HepG2 (cell line): ENCODE measurements around the gene ESYT2. TPM values are rescaled to one million over a fixed set of nuclear protein-coding genes. Genes with fewer than 3 reads are reported as not detected.

Experiments used
- AGO2 ChIP-seq: fragments of 200-400 bp; formaldehyde crosslinking; optimal IDR thresholded peaks from 2 replicates; pipeline ENCODE3; 2017; ENCODE audit warnings: mild to moderate bottlenecking, low read depth, low read length, moderate library complexity
- ASH2L ChIP-seq: fragments of 300-600, 200-600 bp; sonication (generic); IDR thresholded peaks from 2 replicates; pipeline ENCODE4 v1.7.0; 2017; ENCODE audit warnings: low read depth, mild to moderate bottlenecking, moderate library complexity, mixed read lengths, low read length; ENCODE audit not compliant: insufficient read length
- ATF5 ChIP-seq: sonication (generic); formaldehyde crosslinking; IDR thresholded peaks from 2 replicates; pipeline ENCODE4 v1.4.0; 2020; ENCODE audit warnings: mild to moderate bottlenecking, low read depth, missing genetic modification reagents
- GLMP ChIP-seq: sonication (generic); formaldehyde crosslinking; IDR thresholded peaks from 2 replicates; pipeline ENCODE4 v1.9.0; 2021; ENCODE audit warnings: missing genetic modification reagents, mild to moderate bottlenecking, borderline replicate concordance
- HBP1 ChIP-seq: IDR thresholded peaks from 2 replicates; pipeline ENCODE4 v1.6.1; 2016; ENCODE audit warnings: low read depth, control low read depth
- KLF12 ChIP-seq: sonication (generic); formaldehyde crosslinking; IDR thresholded peaks from 2 replicates; pipeline ENCODE4 v1.4.0; 2020; ENCODE audit warnings: missing genetic modification reagents, borderline replicate concordance
- SNAPC5 ChIP-seq: sonication (generic); formaldehyde crosslinking; IDR thresholded peaks from 2 replicates; pipeline ENCODE4 v1.8.1; 2023; ENCODE audit warnings: mild to moderate bottlenecking, missing genetic modification reagents, borderline replicate concordance
- TARDBP ChIP-seq: sonication (generic); formaldehyde crosslinking; IDR thresholded peaks from 2 replicates; pipeline ENCODE4 v1.8.0; 2022; ENCODE audit warnings: mild to moderate bottlenecking, missing genetic modification reagents
- THAP9 ChIP-seq: sonication (generic); formaldehyde crosslinking; IDR thresholded peaks from 2 replicates; pipeline ENCODE4; 2020; ENCODE audit warnings: missing genetic modification reagents, mild to moderate bottlenecking, borderline replicate concordance
- ZFY ChIP-seq: sonication (generic); formaldehyde crosslinking; IDR thresholded peaks from 2 replicates; pipeline ENCODE4 v1.4.0; 2020; ENCODE audit warnings: missing genetic modification reagents
- ZNF646 ChIP-seq: sonication (generic); formaldehyde crosslinking; IDR thresholded peaks from 2 replicates; pipeline ENCODE4 v1.9.0; 2021; ENCODE audit warnings: mild to moderate bottlenecking, missing genetic modification reagents
- ZSCAN25 ChIP-seq: sonication (generic); formaldehyde crosslinking; IDR thresholded peaks from 2 replicates; pipeline ENCODE4 v1.8.0; 2022; ENCODE audit warnings: mild to moderate bottlenecking, missing genetic modification reagents
- polyA plus RNA-seq, 8 experiments: library from polyadenylated mRNA; depleted of rRNA in 3 of 8; stranded (reverse) in 7 of 8; unstranded in 1 of 8; fragments of >200 nt; fragmentation: Illumina TruSeq in 4 of 8; extraction: Trizol in 4 of 8; gene quantifications; 2 replicates each; pipeline versions ENCODE4 v1.2.1 to v1.2.3, GENCODE V29; 2011 to 2016; ENCODE audit warnings: low read depth in 4 of 8, missing spikeins in 1 of 8, mixed read lengths in 1 of 8; ENCODE audit not compliant: insufficient read depth in 1 of 8
- total RNA-seq, 5 experiments: library from RNA; depleted of rRNA; stranded (reverse); fragments of >200 nt; fragmentation: Illumina TruSeq; extraction: Trizol; gene quantifications; 2 replicates each; pipeline ENCODE4 v1.2.3, GENCODE V29; 2016; ENCODE audit warnings: low read depth in 1 of 5

ESYT2 gene
- total and polyA plus RNA-seq, 2 of the 13 experiments (the other 11 are each of a cell fraction or from before 2014, with no cell fraction given): 28.5 to 37.3 TPM

- TF ChIP-seq THAP9 (CRISPR knock-in tag) (peak; percentile 79), ZFY (peak; percentile 72), ASH2L (peak; percentile 89), SNAPC5 (0 out of 2 replicates have a peak, but pooled peaks have one; percentile 32), GLMP (no peak), KLF12 (peak; percentile 48; the same call in 1 of the 2 replicates), AGO2 (peak; percentile 45), ZSCAN25 (CRISPR knock-in tag) (peak; percentile 79; the same call in 1 of the 2 replicates), TARDBP (CRISPR knock-in tag) (peak; percentile 82), ZNF646 (peak; percentile 73), HBP1 (peak; percentile 77; the same call in 1 of the 2 replicates), ATF5 (CRISPR knock-in tag) (no peak)
Measured at GRCh38 chr7:158818325-158819213, 10.7 kb downstream of the ESYT2 start (continued).
